ENCODE measurements around the gene SMIM45.

The SMIM45 gene

DNA sequence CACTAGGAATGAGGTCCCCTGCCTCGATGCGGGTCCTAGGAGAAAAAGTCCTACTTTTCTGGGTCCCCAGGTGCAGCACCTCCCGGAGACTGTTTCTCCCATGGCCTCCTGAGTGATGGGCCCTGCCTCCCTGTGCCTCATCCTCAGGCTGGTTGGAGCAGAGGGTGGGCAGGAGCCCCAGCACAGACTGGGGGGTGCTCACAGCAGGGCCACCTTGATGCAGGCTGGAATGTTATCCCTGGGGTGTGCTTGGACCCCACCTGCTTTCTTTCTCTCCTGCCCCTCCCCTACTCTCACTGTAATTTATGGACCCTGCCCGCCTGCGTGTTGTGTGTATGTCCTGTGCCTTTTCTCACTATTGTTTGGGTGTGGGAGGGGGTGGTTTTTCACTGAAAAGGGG is 45.1 kb upstream of the SMIM45 start:
- no peak overlapping the region for H3K27ac ChIP-seq
- H3K4me3 ChIP-seq = no peak overlapping the region
- DNase-seq (peak in 1 of 6 donors; percentile 16), ATAC-seq (no peak), FAIRE-seq (no peak)
- TF ChIP-seq, protein P1, sequence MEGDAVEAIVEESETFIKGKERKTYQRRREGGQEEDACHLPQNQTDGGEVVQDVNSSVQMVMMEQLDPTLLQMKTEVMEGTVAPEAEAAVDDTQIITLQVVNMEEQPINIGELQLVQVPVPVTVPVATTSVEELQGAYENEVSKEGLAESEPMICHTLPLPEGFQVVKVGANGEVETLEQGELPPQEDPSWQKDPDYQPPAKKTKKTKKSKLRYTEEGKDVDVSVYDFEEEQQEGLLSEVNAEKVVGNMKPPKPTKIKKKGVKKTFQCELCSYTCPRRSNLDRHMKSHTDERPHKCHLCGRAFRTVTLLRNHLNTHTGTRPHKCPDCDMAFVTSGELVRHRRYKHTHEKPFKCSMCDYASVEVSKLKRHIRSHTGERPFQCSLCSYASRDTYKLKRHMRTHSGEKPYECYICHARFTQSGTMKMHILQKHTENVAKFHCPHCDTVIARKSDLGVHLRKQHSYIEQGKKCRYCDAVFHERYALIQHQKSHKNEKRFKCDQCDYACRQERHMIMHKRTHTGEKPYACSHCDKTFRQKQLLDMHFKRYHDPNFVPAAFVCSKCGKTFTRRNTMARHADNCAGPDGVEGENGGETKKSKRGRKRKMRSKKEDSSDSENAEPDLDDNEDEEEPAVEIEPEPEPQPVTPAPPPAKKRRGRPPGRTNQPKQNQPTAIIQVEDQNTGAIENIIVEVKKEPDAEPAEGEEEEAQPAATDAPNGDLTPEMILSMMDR (IDR thresholded peaks at IDR 0.05) = no peak
- peaks cover 8 to 14% (median 12%) of the 10 kb centered on the region in 3 donors for H3K4me1 ChIP-seq
- WGBS, 2 donors = 90 to 91% methylated on average over 5 of the region's 5 CpGs
- H3K36me3 ChIP-seq = peaks cover 3 to 16% (median 6%) of the 10 kb centered on the region in 3 donors
- H3K27me3 ChIP-seq = peaks cover 0 to 7% (median 3%) of the 10 kb centered on the region in 4 donors
- intact Hi-C loops (cut with DNase I) = no loop called here
- H3K9me3 ChIP-seq = no peaks in the 10 kb centered on the region

DNA sequence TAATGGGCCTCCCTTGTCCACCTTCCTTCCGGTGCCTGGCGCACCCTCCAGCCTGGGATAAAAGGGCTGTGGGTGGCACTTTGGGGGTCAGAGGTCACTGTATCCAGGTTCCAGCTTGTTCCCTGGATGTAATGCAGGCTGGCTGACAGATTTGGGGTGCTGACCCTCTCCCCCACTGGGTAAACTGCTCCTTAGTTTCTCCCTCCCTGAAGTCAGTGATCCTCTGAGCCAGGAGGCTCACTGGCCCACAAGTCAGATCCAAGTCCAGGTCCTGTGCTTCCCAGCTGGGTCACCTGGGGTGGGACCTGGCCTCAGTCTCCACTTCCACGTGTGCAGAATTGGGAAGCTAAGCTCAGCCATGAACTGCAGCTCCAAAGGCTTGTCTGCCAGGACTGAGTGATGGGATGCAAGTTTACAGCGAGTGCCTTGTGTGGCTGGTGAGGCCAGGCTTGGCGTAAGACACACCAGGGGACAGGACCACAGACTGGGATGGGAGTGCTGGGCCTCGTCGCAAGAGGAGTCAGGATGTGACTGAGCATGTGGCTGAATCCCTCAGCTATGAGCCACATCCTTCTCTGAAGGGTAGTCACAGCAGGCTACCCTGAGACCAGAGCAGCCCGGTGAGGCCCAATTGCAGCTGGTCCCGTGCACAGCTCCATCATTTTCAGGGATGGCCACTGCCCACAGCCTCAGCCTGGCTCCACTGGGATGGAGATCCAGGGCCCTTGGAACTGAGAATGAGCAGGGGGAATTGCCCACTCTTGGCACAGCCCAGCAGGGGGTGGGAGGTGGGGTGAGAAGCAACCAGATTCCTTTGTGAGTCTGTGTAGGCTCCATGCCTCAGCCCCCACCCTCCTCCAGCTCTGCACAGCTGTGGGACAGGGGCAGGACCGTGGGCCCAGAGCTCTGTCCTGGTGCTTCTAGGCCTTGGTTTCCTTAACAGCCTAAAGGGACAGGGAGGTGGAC is 44.2 kb upstream of the SMIM45 start:
- ATAC-seq = no peak
- DNase-seq = peak in 1 of 6 donors; percentile 51
- Histone ChIP-seq H3K36me3 (peaks cover 3 to 16% (median 6%) of the 10 kb centered on the region in 3 donors), H3K27me3 (peaks cover 0 to 11% (median 4%) of the 10 kb centered on the region in 4 donors), H3K27ac (no peak overlapping the region), H3K9me3 (no peaks in the 10 kb centered on the region), H3K4me3 (no peak overlapping the region), H3K4me1 (peaks cover 8 to 14% (median 12%) of the 10 kb centered on the region in 3 donors)
- 87 to 90% methylated on average over 10 of the region's 10 CpGs for WGBS, 2 donors
- FAIRE-seq = no peak
- TF ChIP-seq, protein P1 (IDR thresholded peaks at IDR 0.05) = no peak
- intact Hi-C loops (cut with DNase I) = no loop called here

DNA sequence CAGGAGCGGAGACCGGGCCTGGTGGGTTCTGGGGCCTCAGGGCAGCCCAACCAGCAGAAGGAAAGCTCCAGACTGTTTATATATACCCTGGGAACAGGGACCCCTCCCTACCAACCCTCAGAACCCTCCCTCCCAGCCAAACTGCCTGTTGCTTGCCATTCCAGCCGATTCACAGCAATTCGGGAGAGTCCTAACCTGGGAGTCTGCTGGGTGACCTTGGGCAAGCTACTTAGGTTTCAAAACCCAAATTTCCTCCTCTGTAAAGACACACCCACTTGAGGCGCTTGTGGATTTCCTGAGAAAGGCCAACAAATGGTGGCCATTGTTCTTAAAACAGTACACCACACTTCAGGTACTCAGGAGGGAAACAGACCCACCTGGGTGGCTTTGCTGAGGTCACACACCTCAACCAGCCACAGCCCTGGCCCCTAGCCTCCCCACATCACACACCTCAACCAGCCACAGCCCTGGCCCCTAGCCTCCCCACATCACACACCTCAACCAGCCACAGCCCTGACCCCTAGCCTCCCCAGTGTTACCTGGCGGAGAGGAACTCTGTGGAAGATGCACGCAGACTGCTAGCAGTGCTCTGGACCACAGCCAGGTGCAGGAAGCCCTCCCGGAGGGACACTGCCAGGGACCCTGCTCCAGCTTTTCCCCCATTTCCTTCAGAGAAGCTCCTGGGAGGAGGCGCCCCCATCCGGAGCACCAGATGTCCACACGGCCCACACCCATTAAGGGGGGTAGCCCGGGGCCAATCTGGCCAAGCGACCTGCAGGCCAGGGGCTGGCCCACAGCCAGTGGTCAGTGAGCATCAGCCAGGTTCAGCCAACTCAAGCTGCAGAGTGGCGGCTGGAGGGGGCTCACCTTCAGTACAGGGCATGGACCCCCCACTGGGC is 43.3 kb upstream of the SMIM45 start:
- Histone ChIP-seq H3K4me3 (no peak overlapping the region), H3K9me3 (no peaks in the 10 kb centered on the region), H3K27ac (no peak overlapping the region), H3K36me3 (peaks cover 3 to 16% (median 6%) of the 10 kb centered on the region in 3 donors), H3K27me3 (peaks cover 0 to 12% (median 7%) of the 10 kb centered on the region in 4 donors), H3K4me1 (peaks cover 8 to 14% (median 12%) of the 10 kb centered on the region in 3 donors)
- peak in 1 of 6 donors; percentile 77 for DNase-seq
- TF ChIP-seq, protein P1 (IDR thresholded peaks at IDR 0.05) = no peak
- peak in 2 of 4 donors; percentile 9 to 14 for ATAC-seq
- WGBS, 2 donors = 57 to 61% methylated on average over 13 to 14 of the region's 14 CpGs
- no peak for FAIRE-seq
- intact Hi-C loops (cut with DNase I) = no loop called here

DNA sequence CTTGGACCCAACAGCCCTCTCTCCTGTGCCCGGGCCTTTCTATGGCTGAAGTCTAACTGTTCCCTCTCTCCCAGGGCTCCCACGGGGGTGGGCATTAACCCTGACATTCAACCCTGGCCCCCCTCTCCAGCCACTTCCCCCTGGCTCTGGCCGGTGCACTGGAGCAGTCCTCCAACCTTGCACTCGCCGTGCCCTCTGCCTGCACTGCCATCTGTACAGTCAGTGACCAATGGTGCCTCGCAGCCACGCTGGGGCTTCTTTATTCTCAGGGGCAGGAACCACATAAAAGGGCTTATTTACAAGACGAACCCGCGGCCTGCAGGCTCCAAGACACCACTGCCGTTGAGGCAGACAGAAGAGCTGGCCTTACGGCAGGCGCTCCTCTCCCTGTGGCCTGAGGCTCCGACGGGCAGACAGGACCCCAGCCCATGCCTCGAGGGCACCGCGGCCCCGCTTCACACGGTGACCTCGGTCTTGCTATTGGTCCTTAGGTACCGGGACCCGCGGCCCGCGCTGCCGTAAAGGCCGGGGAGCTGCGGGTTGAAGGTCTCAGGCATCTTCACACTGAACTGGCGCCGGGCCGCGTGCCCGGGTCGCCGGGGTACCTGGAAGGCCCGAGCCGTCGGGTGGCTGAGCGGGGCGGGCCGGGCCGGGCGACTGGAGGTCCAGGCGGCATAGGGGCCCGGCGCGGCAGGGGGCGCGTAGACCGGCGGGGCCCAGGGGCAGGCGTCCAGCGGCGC is 42.5 kb upstream of the SMIM45 start:
- Histone ChIP-seq H3K4me3 (peak overlapping the region in 1 of 4 donors; percentile 32), H3K27ac (no peak overlapping the region), H3K9me3 (no peaks in the 10 kb centered on the region), H3K36me3 (peaks cover 3 to 13% (median 5%) of the 10 kb centered on the region in 3 donors), H3K4me1 (peaks cover 8 to 14% (median 12%) of the 10 kb centered on the region in 3 donors), H3K27me3 (peaks cover 0 to 15% (median 7%) of the 10 kb centered on the region in 4 donors)
- DNase-seq (peak in 1 of 6 donors; percentile 76), FAIRE-seq (no peak), ATAC-seq (no peak)
- intact Hi-C loops (cut with DNase I) = no loop called here
- WGBS, 2 donors = 25 to 26% methylated on average over 52 to 55 of the region's 55 CpGs
- TF ChIP-seq, protein P1 (IDR thresholded peaks at IDR 0.05) = no peak
